RWPE1 (cell line): ENCODE results near the gene QSOX1.

Experiments
- CTCF ChIA-PET: fragments of 350-600 bp; sonication (Branson Sonifier 250); formaldehyde crosslinking; extraction: SDS; loops from one replicate; lab custom pipeline; 2021; lab: Yijun Ruan, JAX
- POLR2A ChIA-PET: fragments of 400-600 bp; formaldehyde crosslinking; extraction: SDS; loops from one replicate; lab custom pipeline; 2020; ENCODE audit warnings: antibody characterized with exemption; ENCODE audit not compliant: low non-redundant PET; lab: Yijun Ruan, JAX
- DNase-seq: peaks from one replicate; pipeline ENCODE4 v3.0.0; 2012; ENCODE audit warnings: low spot score
- H3K27ac ChIP-seq: fragments of 450-650 bp; 2 replicates; pipeline ENCODE4 v1.5.1; 2017
- TF ChIP-seq, protein P1 (sequence below): fragments of 450-650 bp; conservative IDR thresholded peaks from 2 replicates; pipeline ENCODE4 v1.5.1; 2017; ENCODE audit warnings: low read depth, mild to moderate bottlenecking

QSOX1 gene

DNA sequence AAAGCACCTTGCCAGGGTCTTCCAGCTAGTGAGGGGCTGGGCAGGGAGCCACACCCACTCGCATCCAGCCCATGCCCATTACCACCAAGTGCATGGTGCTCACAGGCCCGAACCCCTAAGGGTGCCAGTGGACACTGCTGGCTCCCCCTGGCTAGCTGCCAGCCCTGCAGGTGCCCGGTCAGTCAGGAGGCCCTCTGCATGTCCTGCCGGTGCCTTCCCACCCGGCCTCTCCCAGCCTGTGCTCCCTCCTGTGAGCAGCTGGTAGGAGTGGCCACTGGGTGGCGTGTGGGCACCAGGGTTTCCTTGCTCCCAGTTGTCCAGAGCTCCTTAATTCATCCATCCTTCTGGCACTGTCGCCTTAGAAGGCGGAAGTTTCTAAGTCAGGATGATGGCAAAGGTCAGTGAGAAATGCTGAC, 33.4 kb downstream of the QSOX1 start:
- ChIA-PET CTCF (interaction anchor here (0.6 to 1.8 kb wide), 16 partner anchors 8 to 675 kb away, joined by 3 to 11 read pairs (median 3); partner anchors contain the start of gene LHX4), POLR2A (no interaction called here)
- TF ChIP-seq, protein P1, sequence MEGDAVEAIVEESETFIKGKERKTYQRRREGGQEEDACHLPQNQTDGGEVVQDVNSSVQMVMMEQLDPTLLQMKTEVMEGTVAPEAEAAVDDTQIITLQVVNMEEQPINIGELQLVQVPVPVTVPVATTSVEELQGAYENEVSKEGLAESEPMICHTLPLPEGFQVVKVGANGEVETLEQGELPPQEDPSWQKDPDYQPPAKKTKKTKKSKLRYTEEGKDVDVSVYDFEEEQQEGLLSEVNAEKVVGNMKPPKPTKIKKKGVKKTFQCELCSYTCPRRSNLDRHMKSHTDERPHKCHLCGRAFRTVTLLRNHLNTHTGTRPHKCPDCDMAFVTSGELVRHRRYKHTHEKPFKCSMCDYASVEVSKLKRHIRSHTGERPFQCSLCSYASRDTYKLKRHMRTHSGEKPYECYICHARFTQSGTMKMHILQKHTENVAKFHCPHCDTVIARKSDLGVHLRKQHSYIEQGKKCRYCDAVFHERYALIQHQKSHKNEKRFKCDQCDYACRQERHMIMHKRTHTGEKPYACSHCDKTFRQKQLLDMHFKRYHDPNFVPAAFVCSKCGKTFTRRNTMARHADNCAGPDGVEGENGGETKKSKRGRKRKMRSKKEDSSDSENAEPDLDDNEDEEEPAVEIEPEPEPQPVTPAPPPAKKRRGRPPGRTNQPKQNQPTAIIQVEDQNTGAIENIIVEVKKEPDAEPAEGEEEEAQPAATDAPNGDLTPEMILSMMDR = peak; percentile 80
- no peak overlapping the region for H3K27ac ChIP-seq
- DNase-seq = peak; percentile 57

DNA sequence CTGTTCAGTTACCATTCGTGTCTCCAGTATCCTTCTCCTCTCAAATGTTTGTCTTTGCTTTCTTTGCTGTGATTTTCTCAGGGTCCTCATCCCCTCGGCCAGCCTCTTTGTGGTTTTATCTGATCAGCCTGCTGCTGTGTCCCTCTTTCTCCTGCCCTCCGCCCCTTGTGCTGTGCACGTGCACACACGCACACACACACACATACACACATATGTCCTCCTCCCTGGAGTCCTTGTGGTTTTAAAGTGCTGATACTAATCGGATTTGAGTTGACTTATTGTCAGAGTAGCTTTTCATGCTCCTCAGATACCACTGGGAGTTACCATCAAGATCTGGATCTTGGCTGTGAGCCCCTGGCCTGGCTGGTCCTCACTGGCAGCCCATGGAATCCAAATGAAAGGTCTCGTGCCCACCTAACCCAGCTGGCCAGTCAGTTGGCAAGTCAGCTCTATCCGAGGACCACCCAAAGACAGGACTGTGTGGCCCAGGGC, 34.1 kb downstream of the QSOX1 start:
- DNase-seq = no peak
- POLR2A ChIA-PET = no interaction called here
- H3K27ac ChIP-seq = no peak overlapping the region
- CTCF ChIA-PET = interaction anchor here (0.6 to 1.8 kb wide), 10 partner anchors 9 to 675 kb away, joined by 3 to 11 read pairs (median 4); partner anchors contain the start of gene LHX4
- TF ChIP-seq, protein P1 = no peak

DNA sequence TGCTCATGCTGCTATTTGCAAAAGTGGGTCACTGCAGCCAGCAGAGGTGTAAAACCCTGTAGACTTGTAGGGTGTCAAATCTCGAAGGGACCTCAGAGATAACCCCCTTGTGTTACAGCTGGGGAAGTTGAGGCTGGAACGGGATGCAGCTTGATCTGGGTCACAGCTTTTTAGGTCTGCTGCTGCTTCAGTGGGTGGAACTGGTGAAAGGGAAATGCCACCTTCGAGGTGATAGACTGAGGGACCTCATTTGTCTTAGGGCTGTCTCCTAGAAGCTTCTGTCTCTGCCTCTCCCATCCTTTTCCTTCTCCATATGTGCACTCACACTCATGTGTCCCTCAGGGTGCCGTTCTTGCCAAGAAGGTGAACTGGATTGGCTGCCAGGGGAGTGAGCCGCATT, 35.4 kb downstream of the QSOX1 start:
- no peak overlapping the region for H3K27ac ChIP-seq
- DNase-seq = no peak
- TF ChIP-seq, protein P1 = no peak
- CTCF ChIA-PET = interaction anchor here (1.4 kb wide), 1 partner anchor 41 kb away, joined by 5 read pairs; no protein-coding TSS in a partner anchor
- POLR2A ChIA-PET = no interaction called here

DNA sequence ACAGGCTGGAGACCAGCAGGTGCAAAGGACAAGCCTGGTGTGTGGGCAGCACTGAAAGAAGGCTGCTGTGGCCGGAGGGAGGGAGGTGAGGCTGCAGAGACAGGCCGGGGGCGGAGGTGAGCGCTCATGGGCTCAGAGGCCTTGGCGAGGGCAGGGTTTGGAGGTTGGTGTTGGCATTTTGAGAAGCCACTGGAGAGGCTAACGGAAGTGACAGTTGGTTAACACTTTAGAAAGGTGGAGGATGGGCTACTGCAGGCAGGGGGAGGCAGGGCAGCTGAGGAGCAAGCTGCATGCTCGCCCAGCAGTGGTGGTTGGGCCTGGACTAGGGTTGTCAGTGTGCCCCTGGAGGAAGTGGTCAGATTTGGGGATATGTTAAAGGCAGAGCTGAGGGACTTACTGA, 37.5 kb downstream of the QSOX1 start:
- no peak for DNase-seq
- CTCF ChIA-PET = interaction anchor here (0.6 kb wide), 1 partner anchor 38 kb away, joined by 3 read pairs; no protein-coding TSS in a partner anchor
- H3K27ac ChIP-seq = no peak overlapping the region
- TF ChIP-seq, protein P1 = no peak
- POLR2A ChIA-PET = no interaction called here

DNA sequence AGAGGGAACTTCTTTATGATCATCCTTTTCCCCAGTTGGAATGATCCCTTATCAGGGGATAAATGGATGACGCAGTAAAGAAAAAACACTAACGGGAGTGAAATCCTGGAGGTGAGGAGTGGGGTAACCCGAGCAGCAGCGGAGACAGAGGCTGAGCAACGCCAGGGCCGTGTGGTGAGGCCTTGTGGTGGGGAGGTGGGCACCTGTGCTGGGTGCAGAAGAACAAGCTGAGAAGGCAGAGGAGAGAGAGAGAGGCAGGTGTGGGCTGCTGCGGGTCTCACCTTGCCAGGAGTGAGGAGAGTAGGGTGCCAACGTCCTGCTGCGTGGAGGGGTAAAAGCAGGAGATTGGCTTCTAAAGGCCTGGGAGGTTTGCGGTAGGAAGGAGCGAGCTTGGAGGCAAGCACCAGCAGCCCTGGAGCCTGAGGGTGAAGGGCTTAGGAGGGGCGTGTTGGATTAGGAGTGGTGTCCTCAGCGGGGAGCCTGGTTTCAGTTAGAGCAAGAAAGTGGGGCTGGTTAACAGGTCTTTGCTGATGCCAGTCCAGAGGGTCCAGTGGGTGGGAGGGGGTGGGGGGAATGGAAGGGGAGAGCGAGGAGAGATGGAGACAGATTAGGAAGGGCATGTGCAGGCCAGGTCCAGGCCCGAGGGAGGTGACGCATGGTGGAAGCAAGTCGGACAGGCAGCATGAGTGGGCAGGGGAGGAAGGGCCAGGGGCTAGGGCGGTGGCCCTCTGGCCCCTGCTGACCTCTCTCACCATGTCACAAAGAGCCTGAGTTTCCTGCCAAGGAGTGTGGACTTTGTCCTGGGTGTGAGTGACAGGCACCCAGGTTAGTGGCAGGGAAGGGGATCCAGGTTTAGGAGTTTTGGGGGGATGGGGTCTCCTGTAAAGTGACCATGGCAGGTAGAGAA, 38.7 kb downstream of the QSOX1 start:
- CTCF ChIA-PET = no interaction called here
- POLR2A ChIA-PET = no interaction called here
- H3K27ac ChIP-seq = no peak overlapping the region
- TF ChIP-seq, protein P1 = no peak
- DNase-seq = no peak

DNA sequence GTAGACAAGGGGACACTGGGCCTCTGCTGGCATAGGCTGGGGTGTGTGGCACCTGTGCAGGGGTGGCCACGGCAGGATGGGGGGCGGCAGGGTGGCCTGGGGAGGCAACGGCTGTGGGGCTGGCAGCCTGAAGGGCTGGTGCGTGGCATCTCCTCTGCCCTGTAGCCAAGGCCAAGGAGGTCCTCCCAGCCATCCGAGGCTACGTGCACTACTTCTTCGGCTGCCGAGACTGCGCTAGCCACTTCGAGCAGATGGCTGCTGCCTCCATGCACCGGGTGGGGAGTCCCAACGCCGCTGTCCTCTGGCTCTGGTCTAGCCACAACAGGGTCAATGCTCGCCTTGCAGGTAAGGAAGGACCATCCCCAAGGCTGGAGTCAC, 39.4 kb downstream of the QSOX1 start:
- CTCF ChIA-PET = no interaction called here
- no peak overlapping the region for H3K27ac ChIP-seq
- TF ChIP-seq, protein P1 = no peak
- POLR2A ChIA-PET = no interaction called here
- no peak for DNase-seq
